Measurements from ENCODE around the gene CAMK1D. TPM values are rescaled to one million over a fixed set of nuclear protein-coding genes. Genes with fewer than 3 reads are reported as not detected.

CAMK1D gene
- total RNA-seq, 1 donor from 2014 or later, result 1.8 TPM

GRCh38 chr10:12388671-12389070, 39.3 kb downstream of the CAMK1D start:
- TF ChIP-seq, protein P1, sequence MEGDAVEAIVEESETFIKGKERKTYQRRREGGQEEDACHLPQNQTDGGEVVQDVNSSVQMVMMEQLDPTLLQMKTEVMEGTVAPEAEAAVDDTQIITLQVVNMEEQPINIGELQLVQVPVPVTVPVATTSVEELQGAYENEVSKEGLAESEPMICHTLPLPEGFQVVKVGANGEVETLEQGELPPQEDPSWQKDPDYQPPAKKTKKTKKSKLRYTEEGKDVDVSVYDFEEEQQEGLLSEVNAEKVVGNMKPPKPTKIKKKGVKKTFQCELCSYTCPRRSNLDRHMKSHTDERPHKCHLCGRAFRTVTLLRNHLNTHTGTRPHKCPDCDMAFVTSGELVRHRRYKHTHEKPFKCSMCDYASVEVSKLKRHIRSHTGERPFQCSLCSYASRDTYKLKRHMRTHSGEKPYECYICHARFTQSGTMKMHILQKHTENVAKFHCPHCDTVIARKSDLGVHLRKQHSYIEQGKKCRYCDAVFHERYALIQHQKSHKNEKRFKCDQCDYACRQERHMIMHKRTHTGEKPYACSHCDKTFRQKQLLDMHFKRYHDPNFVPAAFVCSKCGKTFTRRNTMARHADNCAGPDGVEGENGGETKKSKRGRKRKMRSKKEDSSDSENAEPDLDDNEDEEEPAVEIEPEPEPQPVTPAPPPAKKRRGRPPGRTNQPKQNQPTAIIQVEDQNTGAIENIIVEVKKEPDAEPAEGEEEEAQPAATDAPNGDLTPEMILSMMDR (IDR thresholded peaks at IDR 0.05; ENCODE audit: insufficient read depth, low read length, severe bottlenecking), result no peak
- Histone ChIP-seq H3K36me3 (ENCODE audit: control insufficient read depth, insufficient read depth, low read length) (no peaks in the 10 kb centered on the region), H3K27me3 (ENCODE audit: control insufficient read depth, insufficient read depth, low read length) (no peaks in the 10 kb centered on the region), H3K4me3 (ENCODE audit: low read depth, low read length) (no peak overlapping the region)
- FAIRE-seq, result peak; percentile 32
- DNase-seq (ENCODE audit: low read depth), result no peak

GRCh38 chr10:12389154-12389734, 39.9 kb downstream of the CAMK1D start:
- TF ChIP-seq, protein P1 (IDR thresholded peaks at IDR 0.05; ENCODE audit: insufficient read depth, low read length, severe bottlenecking), result no peak
- H3K36me3 ChIP-seq (ENCODE audit: control insufficient read depth, insufficient read depth, low read length), result no peaks in the 10 kb centered on the region
- peak; percentile 84 for FAIRE-seq
- no peak for DNase-seq (ENCODE audit: low read depth)
- H3K4me3 ChIP-seq (ENCODE audit: low read depth, low read length), result no peak overlapping the region
- no peaks in the 10 kb centered on the region for H3K27me3 ChIP-seq (ENCODE audit: control insufficient read depth, insufficient read depth, low read length)

DNA sequence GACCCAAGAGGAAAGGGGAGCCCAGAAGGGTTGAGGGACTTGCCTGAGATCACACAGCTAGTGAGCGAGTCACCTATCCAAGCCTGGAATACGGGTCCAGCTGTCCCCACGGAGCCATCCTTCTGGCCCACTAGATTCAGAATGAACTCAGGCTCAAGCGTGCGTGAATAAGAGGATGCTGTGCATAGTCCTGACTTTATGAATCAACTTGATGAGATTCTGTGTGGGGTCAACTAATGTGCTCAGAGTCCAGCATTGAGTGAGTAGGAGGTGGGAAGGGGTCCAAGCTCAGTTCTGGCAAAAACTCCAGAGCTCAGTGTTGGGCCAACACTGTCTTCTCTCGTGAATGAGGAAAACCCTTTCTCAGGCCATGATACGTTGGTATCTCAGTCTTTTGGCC, 41.4 kb downstream of the CAMK1D start:
- Histone ChIP-seq H3K4me3 (ENCODE audit: low read depth, low read length) (no peak overlapping the region), H3K36me3 (ENCODE audit: control insufficient read depth, insufficient read depth, low read length) (no peaks in the 10 kb centered on the region), H3K27me3 (ENCODE audit: control insufficient read depth, insufficient read depth, low read length) (no peaks in the 10 kb centered on the region)
- DNase-seq (ENCODE audit: low read depth) (no peak), FAIRE-seq (no peak)
- TF ChIP-seq, protein P1 (IDR thresholded peaks at IDR 0.05; ENCODE audit: insufficient read depth, low read length, severe bottlenecking), result no peak

DNA sequence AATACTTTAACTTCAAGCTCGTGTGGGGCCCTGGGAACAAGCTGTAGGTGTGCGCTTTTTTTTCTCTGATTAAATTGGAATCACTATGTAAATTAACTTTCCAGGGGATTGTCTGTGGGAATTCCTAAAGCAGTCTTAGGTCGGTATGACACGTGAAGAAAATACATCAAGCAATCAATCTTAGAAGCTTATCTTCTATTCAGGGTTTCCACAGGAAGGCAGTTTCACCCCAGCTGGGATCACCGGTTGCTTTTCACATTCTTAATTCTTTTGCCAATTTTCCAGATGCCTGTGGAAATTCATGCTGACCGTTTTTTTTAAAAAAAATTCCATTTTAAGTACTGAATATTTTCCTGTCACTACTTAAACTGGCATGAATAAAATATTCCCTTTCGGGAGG, 41.9 kb downstream of the CAMK1D start:
- Histone ChIP-seq H3K36me3 (ENCODE audit: control insufficient read depth, insufficient read depth, low read length) (no peaks in the 10 kb centered on the region), H3K4me3 (ENCODE audit: low read depth, low read length) (no peak overlapping the region), H3K27me3 (ENCODE audit: control insufficient read depth, insufficient read depth, low read length) (no peaks in the 10 kb centered on the region)
- TF ChIP-seq, protein P1 (IDR thresholded peaks at IDR 0.05; ENCODE audit: insufficient read depth, low read length, severe bottlenecking), result no peak
- no peak for FAIRE-seq
- DNase-seq (ENCODE audit: low read depth), result no peak

GRCh38 chr10:12393831-12394230, 44.5 kb downstream of the CAMK1D start:
- TF ChIP-seq, protein P1 (IDR thresholded peaks at IDR 0.05; ENCODE audit: insufficient read depth, low read length, severe bottlenecking), result no peak
- Histone ChIP-seq H3K4me3 (ENCODE audit: low read depth, low read length) (no peak overlapping the region), H3K36me3 (ENCODE audit: control insufficient read depth, insufficient read depth, low read length) (no peaks in the 10 kb centered on the region), H3K27me3 (ENCODE audit: control insufficient read depth, insufficient read depth, low read length) (no peaks in the 10 kb centered on the region)
- DNase-seq (ENCODE audit: low read depth), result no peak
- FAIRE-seq, result no peak

Measured in bronchial epithelial cell (primary cell).